Measurements from ENCODE around the gene URI1. TPM values are rescaled to one million over a fixed set of nuclear protein-coding genes. Genes with fewer than 3 reads are reported as not detected.
"Not testable (repeated sequence)": the region's sequence is repeated elsewhere in the genome, so short reads cannot be mapped to it uniquely, and the experiment has no call there.

The URI1 gene, protein sequence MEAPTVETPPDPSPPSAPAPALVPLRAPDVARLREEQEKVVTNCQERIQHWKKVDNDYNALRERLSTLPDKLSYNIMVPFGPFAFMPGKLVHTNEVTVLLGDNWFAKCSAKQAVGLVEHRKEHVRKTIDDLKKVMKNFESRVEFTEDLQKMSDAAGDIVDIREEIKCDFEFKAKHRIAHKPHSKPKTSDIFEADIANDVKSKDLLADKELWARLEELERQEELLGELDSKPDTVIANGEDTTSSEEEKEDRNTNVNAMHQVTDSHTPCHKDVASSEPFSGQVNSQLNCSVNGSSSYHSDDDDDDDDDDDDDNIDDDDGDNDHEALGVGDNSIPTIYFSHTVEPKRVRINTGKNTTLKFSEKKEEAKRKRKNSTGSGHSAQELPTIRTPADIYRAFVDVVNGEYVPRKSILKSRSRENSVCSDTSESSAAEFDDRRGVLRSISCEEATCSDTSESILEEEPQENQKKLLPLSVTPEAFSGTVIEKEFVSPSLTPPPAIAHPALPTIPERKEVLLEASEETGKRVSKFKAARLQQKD
- total RNA-seq = 75.8 TPM

- peak; percentile 94 for DNase-seq (ENCODE audit: low spot score)
Measured at GRCh38 chr19:29941828-29942403, at the start of gene URI1. Gene URI1 (plus strand): TSS chr19:29942239. CDS start chr19:29942548, 309 bp downstream.

DNA sequence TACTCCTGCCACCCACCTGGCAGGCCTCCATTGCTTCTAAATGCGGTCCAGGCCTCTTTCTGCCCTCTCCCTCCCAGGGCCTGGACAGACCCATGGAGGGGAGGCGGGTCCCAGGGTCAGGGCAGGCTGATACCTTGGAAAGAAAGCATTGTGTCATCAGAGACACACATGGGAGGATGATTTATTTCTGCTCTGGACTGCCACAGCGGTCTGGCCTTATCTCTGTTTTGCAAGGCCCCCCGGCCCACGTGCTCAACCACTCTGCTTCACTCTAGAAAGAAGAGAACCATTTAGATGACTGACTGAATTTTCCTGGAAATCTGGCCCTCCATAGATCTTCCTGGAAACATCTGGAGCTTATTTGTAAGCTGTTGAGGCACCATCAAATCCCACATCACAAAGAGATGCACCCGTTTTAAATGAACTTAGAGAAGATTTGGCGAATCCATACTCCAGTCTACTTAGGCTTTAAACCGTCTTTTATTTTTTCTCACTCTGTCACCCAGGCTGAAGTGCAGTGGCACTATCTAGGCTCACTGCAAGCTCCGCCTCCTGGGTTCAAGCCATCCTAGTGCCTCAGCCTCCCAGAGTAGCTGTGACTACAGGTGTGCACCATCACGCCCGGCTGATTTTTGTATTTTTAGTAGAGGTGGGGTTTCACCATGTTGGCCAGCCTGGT lies 48.3 kb upstream of the URI1 start:
- no peak for DNase-seq (ENCODE audit: low spot score)

DNA sequence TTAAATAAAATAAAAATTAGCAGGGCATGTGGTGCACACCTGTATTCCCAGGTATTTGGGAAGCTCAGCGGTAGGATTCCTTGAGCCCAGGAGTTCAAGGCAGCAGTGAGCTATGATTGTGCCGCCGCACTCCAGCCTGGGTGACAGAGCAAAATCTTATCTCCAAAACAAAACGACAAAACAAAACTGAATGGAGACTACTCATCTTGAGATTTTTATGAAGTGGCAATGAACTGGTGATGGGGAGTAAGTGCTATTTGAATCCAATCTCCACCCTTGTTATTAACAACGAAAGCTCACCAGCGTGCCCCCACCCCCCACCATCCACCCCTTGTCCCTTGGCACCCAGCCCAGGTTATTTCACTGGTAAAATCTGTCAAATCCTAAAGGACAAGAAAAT lies 45.2 kb upstream of the URI1 start:
- DNase-seq (ENCODE audit: low spot score) = no peak

DNA sequence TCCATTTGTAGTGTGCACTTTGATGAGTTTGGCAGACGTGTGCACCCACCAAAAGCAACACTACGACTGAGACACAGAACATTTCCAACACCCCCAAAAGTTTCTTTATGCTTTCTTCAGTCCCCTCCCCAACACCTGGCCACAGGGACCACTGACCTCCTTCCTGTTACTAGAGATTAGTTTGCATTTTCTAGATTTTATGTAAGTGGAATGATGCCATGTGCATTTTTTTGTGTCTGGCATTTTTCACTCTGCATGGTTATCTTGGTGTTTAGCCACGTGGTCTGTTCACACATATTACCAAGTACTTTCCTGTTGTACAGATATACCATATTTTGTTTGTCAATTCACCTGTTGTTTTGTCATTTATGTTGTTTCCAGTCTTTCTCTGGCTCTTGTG lies 44.6 kb upstream of the URI1 start:
- no peak for DNase-seq (ENCODE audit: low spot score)

GRCh38 chr19:29904017-29904416 lies 38.0 kb upstream of the URI1 start:
- no peak for DNase-seq (ENCODE audit: low spot score)

GRCh38 chr19:29908963-29909944 lies 32.8 kb upstream of the URI1 start:
- DNase-seq (ENCODE audit: low spot score) = no peak

GRCh38 chr19:29914933-29915332 lies 27.1 kb upstream of the URI1 start:
- DNase-seq (ENCODE audit: low spot score) = no peak

DNA sequence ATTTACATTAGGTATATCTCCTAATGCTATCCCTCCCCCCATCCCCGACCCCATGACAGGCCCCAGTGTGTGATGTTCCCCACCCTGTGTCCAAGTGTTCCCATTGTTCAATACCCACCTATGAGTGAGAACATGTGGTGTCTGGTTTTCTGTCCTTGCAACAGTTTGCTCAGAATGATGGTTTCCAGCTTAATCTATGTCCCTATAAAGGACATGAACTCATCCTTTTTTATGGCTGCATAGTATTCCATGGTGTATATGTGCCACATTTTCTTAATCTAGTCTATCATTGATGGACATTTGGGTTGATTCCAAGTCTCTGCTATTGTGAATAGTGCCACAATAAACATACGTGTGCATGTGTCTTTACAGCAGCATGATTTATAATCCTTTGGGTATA lies 26.2 kb upstream of the URI1 start:
- not testable (repeated sequence) for DNase-seq (ENCODE audit: low spot score)

- no peak for DNase-seq (ENCODE audit: low spot score)
Measured at GRCh38 chr19:29917911-29918310, 24.1 kb upstream of the URI1 start.

DNA sequence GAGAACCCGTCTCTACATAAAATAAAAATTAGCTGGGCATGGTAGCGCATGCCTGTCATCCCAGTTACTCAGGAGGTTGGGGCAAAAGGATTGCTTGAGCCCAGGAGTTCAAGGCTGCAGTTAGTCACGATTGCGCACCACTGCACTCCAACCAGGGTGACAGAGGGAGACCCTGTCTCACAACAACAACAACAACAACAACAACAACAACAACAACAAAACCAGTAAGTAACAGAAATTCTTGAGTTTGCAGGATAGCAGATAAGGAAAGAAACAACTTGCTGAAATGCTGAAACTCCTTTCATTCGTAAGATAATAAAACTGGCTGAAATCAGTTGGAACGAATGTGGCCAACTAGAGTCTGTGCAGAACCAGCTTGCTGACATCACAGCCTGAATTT lies 23.1 kb upstream of the URI1 start:
- no peak for DNase-seq (ENCODE audit: low spot score)

DNA sequence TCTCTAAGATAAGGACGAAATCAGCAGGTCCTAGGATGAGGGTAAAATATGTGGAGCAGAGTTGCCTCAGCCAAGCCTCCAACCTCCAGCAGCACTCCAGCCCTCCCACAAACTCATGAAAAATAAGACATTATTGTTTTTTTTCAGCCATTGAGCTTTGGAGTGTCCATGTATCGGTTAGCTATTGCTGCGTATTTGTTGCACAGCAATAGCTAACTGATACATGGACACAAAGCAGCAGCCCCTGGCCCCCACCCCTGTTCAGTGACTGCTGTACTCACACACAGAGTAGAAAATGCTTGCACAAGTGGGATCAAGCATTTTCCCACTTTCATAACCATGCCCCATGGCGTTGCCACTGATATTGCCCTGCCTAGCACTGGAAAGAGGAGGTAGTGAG lies 19.1 kb upstream of the URI1 start:
- no peak for DNase-seq (ENCODE audit: low spot score)

- no peak for DNase-seq (ENCODE audit: low spot score)
Measured at GRCh38 chr19:29923653-29924052, 18.4 kb upstream of the URI1 start.

- no peak for DNase-seq (ENCODE audit: low spot score)
Measured at GRCh38 chr19:29926031-29926430, 16.0 kb upstream of the URI1 start.

DNA sequence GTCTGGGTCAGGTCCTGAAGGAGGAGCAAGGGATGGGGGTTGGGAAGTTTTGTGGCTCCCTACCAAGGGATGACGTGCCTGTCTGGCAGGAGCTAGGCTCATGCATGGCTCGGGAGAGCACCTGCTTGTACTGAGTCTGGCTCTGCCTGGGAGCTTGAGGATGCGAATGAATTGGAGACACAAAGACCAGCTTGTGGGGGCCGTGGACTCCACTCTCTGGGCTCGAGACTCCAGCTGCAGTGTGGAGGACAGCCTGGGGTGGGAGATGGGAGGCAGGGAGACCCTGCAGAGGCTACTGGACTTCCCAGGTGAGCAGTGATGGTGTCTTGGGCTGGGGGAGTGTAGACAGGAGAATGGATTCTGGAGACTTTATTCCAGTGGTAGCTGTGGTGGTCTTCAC lies 15.2 kb upstream of the URI1 start:
- no peak for DNase-seq (ENCODE audit: low spot score)

- no peak for DNase-seq (ENCODE audit: low spot score)
Measured at GRCh38 chr19:29927944-29928625, 14.0 kb upstream of the URI1 start.

GRCh38 chr19:29928831-29929230 lies 13.2 kb upstream of the URI1 start:
- no peak for DNase-seq (ENCODE audit: low spot score)

DNA sequence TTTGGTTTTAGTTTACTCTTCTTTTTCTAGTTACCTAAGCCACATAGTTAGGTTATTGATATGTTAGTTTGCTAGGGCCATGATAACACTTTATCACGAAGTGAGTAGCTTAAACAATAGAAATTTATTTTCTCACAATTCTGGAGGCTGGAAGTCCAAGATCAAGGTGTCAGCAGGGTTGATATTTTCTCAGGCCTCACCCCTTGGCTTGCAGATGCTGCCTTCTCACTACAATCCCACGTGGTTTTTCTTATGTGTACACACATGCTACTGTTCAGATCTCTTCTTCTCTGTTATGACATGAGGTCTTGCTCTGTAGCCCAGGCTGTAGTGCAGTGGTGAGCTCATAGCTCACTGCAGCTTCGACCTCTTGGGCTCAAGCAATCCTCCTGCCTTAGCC lies 7.8 kb upstream of the URI1 start:
- no peak for DNase-seq (ENCODE audit: low spot score)

- DNase-seq (ENCODE audit: low spot score) = no peak
Measured at GRCh38 chr19:29934781-29935180, 7.3 kb upstream of the URI1 start.

GRCh38 chr19:29936409-29936808 lies 5.6 kb upstream of the URI1 start:
- no peak for DNase-seq (ENCODE audit: low spot score)

GRCh38 chr19:29939628-29940027 lies 2.4 kb upstream of the URI1 start:
- DNase-seq (ENCODE audit: low spot score) = no peak
